IgD-negative memory B cell (primary cell): ENCODE data around the gene BEGAIN. TPM values are rescaled to one million over a fixed set of nuclear protein-coding genes. Genes with fewer than 3 reads are reported as not detected.
A peak's percentile ranks its signal among the peaks of the same experiment; 100 is the strongest.

Experiments
- H3K27ac Mint-ChIP-seq, 3 donors: one replicate each; pipeline ENCODE4 v1.8.0; 2020 to 2022; ENCODE audit warnings: mild to moderate bottlenecking in 3 of 3, mixed read lengths in 3 of 3, moderate library complexity in 1 of 3
- H3K27me3 Mint-ChIP-seq: one replicate; pipeline ENCODE4 v1.8.0; 2021; ENCODE audit warnings: mixed read lengths
- H3K36me3 Mint-ChIP-seq: one replicate; pipeline ENCODE4 v1.8.0; 2020; ENCODE audit warnings: mild to moderate bottlenecking, mixed read lengths
- H3K4me1 Mint-ChIP-seq, 3 donors: one replicate each; pipeline ENCODE4 v1.8.0; 2020 to 2022; ENCODE audit warnings: mixed read lengths in 3 of 3, mild to moderate bottlenecking in 1 of 3
- H3K4me3 Mint-ChIP-seq, 4 donors: one replicate each; pipeline ENCODE4 v1.8.0; 2020 to 2022; ENCODE audit warnings: mild to moderate bottlenecking in 4 of 4, mixed read lengths in 4 of 4, moderate library complexity in 3 of 4
- H3K9me3 Mint-ChIP-seq, 3 donors: one replicate each; pipeline ENCODE4 v1.8.0; 2020 to 2021; ENCODE audit warnings: mixed read lengths in 3 of 3, mild to moderate bottlenecking in 1 of 3
- polyA plus RNA-seq: library from polyadenylated mRNA; unstranded; fragments of 300-500 nt; fragmentation: Illumina TruSeq; gene quantifications from one replicate; pipeline ENCODE4 v1.2.3, GENCODE V29; 2021

BEGAIN gene
- polyA plus RNA-seq, 1 donor from 2014 or later, result 0.91 TPM

- Mint-ChIP-seq H3K27ac (no peak overlapping the region), H3K36me3 (no peaks in the 10 kb centered on the region), H3K27me3 (peaks cover 27% of the 10 kb centered on the region)
These were observed 6.8 kb upstream of the BEGAIN start for GRCh38 chr14:100593751-100594624.

GRCh38 chr14:100592972-100593371 is 5.8 kb upstream of the BEGAIN start:
- no peaks in the 10 kb centered on the region for H3K9me3 Mint-ChIP-seq
- H3K27me3 Mint-ChIP-seq, result peaks cover 35% of the 10 kb centered on the region
- H3K36me3 Mint-ChIP-seq, result no peaks in the 10 kb centered on the region
- peaks cover 0 to 2% (median 0%) of the 10 kb centered on the region in 3 donors for H3K4me1 Mint-ChIP-seq
- H3K4me3 Mint-ChIP-seq, result no peak overlapping the region
- no peak overlapping the region for H3K27ac Mint-ChIP-seq

More at GRCh38 chr14:100593751-100594624, 6.8 kb upstream of the BEGAIN start:
- H3K9me3 Mint-ChIP-seq, result no peaks in the 10 kb centered on the region
- H3K4me1 Mint-ChIP-seq, result no peaks in the 10 kb centered on the region
- H3K4me3 Mint-ChIP-seq, result no peak overlapping the region

DNA sequence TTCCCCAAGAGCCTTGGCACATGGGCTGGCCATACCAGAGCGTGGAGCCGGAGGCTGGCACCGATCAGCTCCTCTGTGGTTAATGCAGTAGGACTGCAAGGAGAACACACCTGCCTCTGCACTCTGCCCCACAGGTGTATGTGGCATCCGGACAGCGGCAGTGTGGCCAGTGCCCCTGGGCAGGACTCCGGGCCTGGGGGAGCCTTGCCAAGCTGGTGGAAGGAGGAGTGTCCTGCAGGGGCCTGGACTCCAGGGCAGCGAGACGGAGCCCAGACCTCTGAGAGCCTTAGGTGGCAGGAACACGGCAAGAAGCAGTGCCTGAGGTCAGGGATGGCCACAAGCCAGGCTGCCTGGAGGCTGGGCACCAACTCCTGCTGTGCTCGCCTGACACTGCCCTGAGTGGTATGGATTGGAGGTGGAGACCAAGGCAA is 5.3 kb upstream of the BEGAIN start:
- Mint-ChIP-seq H3K9me3 (no peaks in the 10 kb centered on the region), H3K27ac (no peak overlapping the region), H3K36me3 (no peaks in the 10 kb centered on the region), H3K27me3 (peaks cover 39% of the 10 kb centered on the region), H3K4me3 (no peak overlapping the region), H3K4me1 (peaks cover 0 to 2% (median 0%) of the 10 kb centered on the region in 3 donors)

DNA sequence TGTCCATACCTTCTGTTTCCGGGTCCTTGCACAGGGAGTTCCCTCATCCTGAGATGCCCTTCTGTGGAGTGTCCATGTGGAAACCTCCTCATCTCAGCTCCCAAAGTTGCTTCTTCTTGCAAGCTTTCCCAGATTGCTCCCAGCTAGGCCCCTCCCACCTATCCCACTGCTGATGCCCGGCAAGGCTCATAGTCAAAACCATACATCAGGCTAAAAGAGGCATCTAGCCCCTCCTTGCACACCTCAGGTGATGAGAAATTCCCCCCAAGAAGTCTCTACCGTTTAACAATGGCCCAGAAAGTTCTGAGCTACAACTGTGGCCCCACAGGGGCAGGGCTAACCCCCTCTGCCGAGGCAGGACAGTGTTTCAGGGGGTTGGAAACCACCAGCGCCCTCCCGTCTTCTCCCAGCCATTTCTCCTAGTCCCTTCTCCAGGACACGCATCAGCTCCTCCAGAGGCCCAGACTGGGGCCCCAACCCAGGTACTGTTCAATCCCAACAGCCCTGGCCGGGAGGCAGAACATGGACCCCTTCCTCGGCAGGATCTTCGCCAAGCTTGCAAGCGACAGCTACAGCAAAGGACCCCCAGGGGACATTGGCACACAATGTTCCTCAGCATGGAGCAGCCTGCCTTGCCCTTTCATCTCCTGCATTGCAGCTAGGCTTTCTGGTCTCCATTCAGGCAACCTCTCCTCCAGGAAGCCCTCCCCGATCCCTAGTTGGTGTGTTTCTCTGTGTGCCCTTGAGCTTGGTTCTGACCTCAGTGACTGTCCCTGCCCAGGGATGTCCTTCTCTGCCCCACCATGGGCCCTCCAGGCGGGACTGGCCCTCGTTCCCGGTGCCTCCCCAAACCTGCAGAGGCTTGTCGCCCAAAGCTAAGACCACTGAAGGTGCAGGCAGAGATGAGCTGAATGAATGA is 4.5 kb upstream of the BEGAIN start:
- H3K4me1 Mint-ChIP-seq, result peaks cover 0 to 2% (median 0%) of the 10 kb centered on the region in 3 donors
- no peak overlapping the region for H3K27ac Mint-ChIP-seq
- no peaks in the 10 kb centered on the region for H3K9me3 Mint-ChIP-seq
- H3K4me3 Mint-ChIP-seq, result peak overlapping the region in 1 of 4 donors; percentile 27
- peaks cover 39% of the 10 kb centered on the region for H3K27me3 Mint-ChIP-seq
- H3K36me3 Mint-ChIP-seq, result no peaks in the 10 kb centered on the region

GRCh38 chr14:100590726-100591452 is 3.7 kb upstream of the BEGAIN start:
- no peak overlapping the region for H3K27ac Mint-ChIP-seq
- H3K4me1 Mint-ChIP-seq, result peaks cover 0 to 2% (median 0%) of the 10 kb centered on the region in 3 donors
- H3K27me3 Mint-ChIP-seq, result peaks cover 39% of the 10 kb centered on the region
- H3K4me3 Mint-ChIP-seq, result peak overlapping the region in 1 of 4 donors; percentile 27
- no peaks in the 10 kb centered on the region for H3K9me3 Mint-ChIP-seq
- H3K36me3 Mint-ChIP-seq, result no peaks in the 10 kb centered on the region

- H3K27ac Mint-ChIP-seq, result no peak overlapping the region
- peaks cover 0 to 2% (median 0%) of the 10 kb centered on the region in 3 donors for H3K4me1 Mint-ChIP-seq
- no peaks in the 10 kb centered on the region for H3K9me3 Mint-ChIP-seq
- no peaks in the 10 kb centered on the region for H3K36me3 Mint-ChIP-seq
- peaks cover 41% of the 10 kb centered on the region for H3K27me3 Mint-ChIP-seq
- H3K4me3 Mint-ChIP-seq, result no peak overlapping the region
These were observed 2.7 kb upstream of the BEGAIN start for GRCh38 chr14:100589760-100590469.

DNA sequence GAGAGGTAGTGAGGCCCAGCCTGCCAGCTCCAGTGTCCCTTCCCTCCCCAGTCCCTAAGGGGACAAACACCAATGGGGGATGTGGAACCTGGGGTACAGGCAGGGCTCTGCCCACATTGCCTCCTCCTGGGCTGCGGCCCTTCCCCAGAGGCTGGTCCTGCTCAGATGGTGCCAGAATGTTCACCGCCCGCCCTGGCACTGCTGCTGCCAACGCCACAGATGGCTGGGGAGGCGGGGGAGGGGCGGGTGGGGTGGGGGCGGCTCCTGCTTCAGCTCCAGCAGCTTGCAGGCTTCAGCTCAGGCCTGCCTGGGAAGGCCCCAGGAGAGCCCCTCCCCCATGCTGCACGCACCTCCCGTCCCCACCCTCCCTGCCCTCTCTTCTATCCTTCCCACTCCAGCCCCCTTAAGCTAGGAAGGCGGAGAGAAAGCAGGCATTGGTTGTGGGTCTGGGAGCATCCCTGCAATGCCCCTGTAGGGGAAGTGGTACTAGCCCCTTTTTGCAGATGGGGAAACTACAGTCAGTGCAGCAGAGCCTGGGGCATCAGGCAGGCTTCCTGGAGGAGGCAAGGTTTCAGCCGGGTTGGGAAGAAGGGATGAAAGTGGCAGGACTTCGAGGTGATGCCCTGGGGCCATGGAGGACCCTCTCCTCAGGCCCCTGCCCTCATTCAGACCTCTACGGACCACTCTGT is 2.0 kb upstream of the BEGAIN start:
- Mint-ChIP-seq H3K27ac (no peak overlapping the region), H3K4me1 (peaks cover 0 to 2% (median 0%) of the 10 kb centered on the region in 3 donors), H3K36me3 (no peaks in the 10 kb centered on the region), H3K27me3 (peaks cover 38% of the 10 kb centered on the region), H3K9me3 (no peaks in the 10 kb centered on the region), H3K4me3 (no peak overlapping the region)

DNA sequence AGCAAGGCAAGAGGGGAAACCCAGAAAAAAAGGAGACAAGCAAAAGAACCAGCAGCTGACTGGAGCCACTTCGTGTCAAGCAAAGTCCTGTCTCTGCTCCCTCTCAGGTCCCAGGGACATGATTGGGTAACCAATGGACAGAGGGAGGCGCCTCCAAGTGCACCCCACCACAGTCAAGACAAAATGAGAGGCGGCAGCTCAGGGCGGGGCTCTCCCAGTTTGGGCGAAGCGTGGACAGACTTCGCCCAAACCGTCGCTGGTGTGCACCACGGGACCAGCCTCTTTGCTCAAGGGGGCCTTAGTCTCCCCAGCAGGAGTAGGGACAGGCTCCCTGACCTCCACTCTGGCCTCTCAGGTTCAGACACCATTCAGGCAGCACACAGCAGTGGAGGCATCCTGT is 1.5 kb upstream of the BEGAIN start:
- Mint-ChIP-seq H3K36me3 (no peaks in the 10 kb centered on the region), H3K4me1 (peaks cover 0 to 2% (median 0%) of the 10 kb centered on the region in 3 donors), H3K9me3 (no peaks in the 10 kb centered on the region), H3K4me3 (peak overlapping the region in 1 of 4 donors; percentile 84), H3K27ac (no peak overlapping the region), H3K27me3 (peaks cover 34% of the 10 kb centered on the region)

- H3K27me3 Mint-ChIP-seq, result peaks cover 33% of the 10 kb centered on the region
- H3K36me3 Mint-ChIP-seq, result no peaks in the 10 kb centered on the region
- no peak overlapping the region for H3K27ac Mint-ChIP-seq
- H3K4me1 Mint-ChIP-seq, result peaks cover 0 to 2% (median 0%) of the 10 kb centered on the region in 3 donors
- no peaks in the 10 kb centered on the region for H3K9me3 Mint-ChIP-seq
- H3K4me3 Mint-ChIP-seq, result peak overlapping the region in 1 of 4 donors; percentile 84
These were observed 670 bp upstream of the BEGAIN start for GRCh38 chr14:100587763-100588411.

- peaks cover 29% of the 10 kb centered on the region for H3K27me3 Mint-ChIP-seq
- H3K36me3 Mint-ChIP-seq, result no peaks in the 10 kb centered on the region
- H3K9me3 Mint-ChIP-seq, result no peaks in the 10 kb centered on the region
- H3K27ac Mint-ChIP-seq, result no peak overlapping the region
- peaks cover 0 to 2% (median 0%) of the 10 kb centered on the region in 3 donors for H3K4me1 Mint-ChIP-seq
- H3K4me3 Mint-ChIP-seq, result peak overlapping the region in 1 of 4 donors; percentile 37
These were observed 673 bp downstream of the BEGAIN start for GRCh38 chr14:100586403-100587085.

DNA sequence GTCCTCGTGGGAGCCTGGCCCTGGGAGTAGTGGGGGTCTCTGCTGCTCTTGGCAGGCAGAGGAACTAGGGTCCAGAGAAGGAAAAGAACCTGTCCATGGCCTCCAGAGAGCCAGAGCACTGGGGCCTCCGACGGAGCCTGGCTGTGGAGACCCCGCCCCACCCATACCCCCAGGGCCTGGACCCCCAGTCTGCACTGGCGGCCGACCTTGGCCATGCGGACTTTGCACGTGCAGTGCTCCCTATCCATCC is 1.1 kb downstream of the BEGAIN start:
- Mint-ChIP-seq H3K27me3 (peaks cover 27% of the 10 kb centered on the region), H3K9me3 (no peaks in the 10 kb centered on the region), H3K4me3 (no peak overlapping the region), H3K27ac (no peak overlapping the region), H3K36me3 (no peaks in the 10 kb centered on the region), H3K4me1 (peaks cover 0 to 2% (median 0%) of the 10 kb centered on the region in 3 donors)

- H3K9me3 Mint-ChIP-seq, result no peaks in the 10 kb centered on the region
- no peak overlapping the region for H3K27ac Mint-ChIP-seq
- H3K27me3 Mint-ChIP-seq, result peaks cover 24% of the 10 kb centered on the region
- H3K36me3 Mint-ChIP-seq, result no peaks in the 10 kb centered on the region
- H3K4me3 Mint-ChIP-seq, result no peak overlapping the region
- peaks cover 0 to 2% (median 0%) of the 10 kb centered on the region in 3 donors for H3K4me1 Mint-ChIP-seq
These were observed 1.6 kb downstream of the BEGAIN start for GRCh38 chr14:100585448-100586152.
